Stromal cell of bone marrow (primary cell): ENCODE data around the gene CFAP77.

Experiments
- DNase-seq: peaks from one replicate; pipeline ENCODE4 v3.0.0-alpha.2; 2012; ENCODE audit warnings: low read depth

The CFAP77 gene

DNA sequence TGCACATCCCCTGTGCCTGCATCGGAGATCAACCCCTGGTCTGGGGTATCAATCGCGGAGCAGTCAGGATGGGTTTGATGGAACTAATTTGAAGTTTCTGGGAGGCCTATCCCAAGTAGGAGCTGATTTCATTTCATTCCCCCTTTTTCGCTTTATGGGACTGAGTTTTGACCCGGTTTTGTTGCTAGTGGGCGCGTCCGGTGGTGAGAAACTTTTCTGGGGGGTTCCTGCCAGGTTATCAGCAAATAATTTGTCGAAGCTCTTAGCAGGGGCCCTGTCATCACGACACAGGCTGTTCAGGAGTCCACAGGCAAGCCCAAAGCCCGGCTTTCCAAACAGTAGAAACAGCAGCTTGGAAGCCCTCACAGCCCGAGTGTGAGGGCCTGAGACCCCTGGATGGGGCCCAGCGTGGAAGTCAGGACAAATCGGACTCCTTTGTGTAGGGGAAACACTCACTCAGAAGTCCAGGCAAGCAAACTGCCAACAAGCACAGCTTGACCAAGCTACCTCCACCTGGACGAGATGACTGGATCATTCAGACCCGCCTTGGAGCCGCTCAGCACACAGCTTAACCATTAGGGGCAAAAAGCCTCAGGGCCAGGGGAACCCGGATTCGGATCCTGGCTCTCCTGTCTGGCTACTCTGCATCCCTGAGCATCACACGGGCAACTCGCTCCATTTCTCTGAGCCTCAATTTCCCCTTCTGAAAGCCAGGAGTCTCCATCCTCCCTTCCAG is 108.0 kb downstream of the CFAP77 start:
- DNase-seq: no peak

DNA sequence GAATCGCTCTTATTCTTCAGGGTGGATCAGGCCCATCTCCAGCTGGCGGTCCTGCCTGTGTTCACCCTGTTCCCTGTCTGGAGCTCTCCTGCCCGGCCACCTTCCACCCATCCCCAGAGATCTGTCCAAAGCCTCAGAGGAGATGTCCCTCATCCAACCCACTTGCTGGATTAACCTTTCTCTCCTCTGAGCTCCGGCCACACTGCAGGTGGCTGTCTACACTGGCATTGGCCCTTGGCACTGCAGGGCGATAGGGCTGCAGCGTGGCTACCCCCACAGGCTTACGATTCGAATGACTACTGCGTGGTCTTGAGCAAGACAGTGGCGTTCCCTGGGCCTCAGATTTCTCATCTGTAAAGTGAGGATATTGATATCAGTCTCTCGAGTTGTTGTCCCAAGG is 108.6 kb downstream of the CFAP77 start:
- DNase-seq: no peak

GRCh38 chr9:132519033-132519432 is 109.0 kb downstream of the CFAP77 start:
- no peak for DNase-seq

- DNase-seq: no peak
These were observed 110.6 kb downstream of the CFAP77 start for GRCh38 chr9:132520612-132521011.

DNA sequence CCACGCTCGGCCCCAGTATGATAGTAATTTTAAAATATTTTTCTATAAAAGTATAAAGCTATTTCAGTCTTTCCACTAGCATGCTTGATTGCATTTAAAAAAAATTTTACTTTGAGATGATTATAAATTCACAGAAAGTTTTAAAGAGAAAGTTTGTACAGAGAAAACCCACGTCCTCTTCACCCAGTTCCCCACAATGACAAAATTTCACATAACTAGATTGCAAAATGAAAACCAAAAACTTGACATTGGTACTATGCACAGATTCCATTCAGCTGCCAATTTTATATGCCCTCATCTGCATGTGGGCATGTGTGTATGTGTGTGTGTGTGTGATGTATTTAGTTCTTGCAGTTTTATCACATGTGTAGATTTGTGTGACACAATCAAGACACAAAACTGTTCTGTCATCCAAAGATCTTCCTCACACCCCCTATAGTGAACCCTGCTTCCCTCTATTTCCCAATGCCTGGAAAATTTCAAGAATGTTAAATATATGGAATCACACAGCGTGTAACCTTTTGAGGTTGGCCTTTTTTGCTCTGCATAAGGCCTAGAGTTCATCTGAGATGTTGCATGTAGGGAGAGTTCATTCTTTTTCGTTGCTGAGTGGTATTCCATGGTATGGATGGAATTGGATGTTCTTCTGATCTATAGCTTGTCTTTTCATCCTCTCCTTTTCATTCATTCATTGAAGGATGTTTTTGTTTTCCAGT is 115.5 kb downstream of the CFAP77 start:
- DNase-seq: no peak

GRCh38 chr9:132531195-132531594 is 121.2 kb downstream of the CFAP77 start:
- DNase-seq: no peak

DNA sequence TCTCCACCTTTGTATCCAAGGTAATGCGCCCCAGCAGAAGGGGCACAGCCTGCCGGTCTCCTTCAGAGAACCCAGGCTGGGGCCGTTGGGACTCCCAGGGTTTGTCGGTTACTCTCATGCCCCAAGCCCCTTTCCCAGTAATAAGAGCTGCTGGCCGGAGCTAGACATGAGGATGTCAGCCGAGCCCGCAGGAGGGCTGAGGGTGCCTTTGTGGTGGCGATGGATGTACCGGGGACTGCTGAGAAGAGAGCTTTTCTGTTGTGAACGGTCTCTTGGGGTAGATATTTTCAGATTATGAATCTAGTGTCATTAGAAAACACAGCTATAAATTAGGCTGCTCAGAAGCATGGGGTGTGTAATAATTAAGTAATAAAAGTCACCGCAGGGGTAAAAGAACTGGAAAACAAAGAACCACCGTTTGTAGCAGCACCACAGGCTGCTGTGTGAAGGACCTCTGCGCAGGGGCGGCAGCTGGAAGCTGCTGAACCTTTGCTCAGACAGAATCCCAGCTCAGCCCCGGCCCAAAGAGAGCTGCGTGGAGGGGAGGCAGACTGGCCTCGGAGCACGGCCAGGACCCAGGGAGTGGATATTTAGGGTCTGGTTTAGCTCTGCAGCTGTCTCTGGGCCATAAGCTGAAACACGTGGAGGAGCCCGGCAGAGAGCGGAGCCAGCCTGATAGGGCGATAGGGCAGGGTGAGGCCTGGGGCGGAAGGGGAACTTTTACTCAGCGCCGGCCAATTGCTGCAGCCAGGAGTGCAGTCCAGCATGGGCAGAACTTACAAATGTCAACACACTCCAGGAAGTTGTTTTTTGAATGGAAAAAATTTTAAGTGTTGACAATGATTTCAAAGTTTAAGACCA is 121.9 kb downstream of the CFAP77 start:
- no peak for DNase-seq

DNA sequence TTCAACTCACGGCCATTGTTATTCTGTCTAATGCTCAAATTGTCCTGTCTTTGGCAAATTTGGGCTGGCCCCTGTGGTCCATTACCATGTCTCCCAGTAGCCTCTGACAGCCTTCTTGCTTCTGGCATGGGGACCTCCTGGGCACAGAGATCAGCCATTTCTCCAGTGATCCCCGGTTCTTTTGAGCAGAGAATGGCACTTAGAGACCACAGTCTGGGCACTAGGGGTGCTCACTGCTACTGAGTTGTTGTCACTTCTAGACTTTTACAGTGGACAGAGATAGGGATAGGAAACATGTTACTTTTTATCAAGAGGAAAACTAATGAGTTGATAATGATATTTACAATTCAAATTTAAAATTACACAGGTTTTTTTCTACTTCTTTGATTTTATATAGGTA is 124.8 kb downstream of the CFAP77 start:
- DNase-seq: no peak

GRCh38 chr9:132536124-132536523 is 126.1 kb downstream of the CFAP77 start:
- no peak for DNase-seq

GRCh38 chr9:132537352-132537751 is 127.3 kb downstream of the CFAP77 start:
- DNase-seq: no peak

- no peak for DNase-seq
These were observed 128.1 kb downstream of the CFAP77 start for GRCh38 chr9:132538071-132538470.

- DNase-seq: no peak
These were observed 129.1 kb downstream of the CFAP77 start for GRCh38 chr9:132539096-132539495.

DNA sequence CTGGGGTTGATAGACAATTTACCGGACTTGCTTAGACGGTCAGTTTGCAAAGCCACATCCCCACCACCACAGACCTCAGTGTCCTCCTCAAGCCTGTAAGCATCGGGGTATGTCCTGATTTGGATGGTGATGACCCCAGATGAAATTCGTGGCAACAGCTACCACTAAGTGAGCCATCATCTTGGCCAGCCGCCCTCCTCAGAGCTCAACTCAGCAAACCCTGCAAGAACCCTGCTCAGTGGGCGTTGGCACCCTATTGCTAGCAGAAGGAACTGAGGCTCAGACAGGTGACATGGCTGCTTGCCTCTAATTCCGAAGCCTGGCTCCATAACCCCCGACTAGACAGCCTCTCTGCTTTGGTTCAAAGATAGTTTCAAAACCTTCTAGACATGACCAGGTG is 131.0 kb downstream of the CFAP77 start:
- no peak for DNase-seq

DNA sequence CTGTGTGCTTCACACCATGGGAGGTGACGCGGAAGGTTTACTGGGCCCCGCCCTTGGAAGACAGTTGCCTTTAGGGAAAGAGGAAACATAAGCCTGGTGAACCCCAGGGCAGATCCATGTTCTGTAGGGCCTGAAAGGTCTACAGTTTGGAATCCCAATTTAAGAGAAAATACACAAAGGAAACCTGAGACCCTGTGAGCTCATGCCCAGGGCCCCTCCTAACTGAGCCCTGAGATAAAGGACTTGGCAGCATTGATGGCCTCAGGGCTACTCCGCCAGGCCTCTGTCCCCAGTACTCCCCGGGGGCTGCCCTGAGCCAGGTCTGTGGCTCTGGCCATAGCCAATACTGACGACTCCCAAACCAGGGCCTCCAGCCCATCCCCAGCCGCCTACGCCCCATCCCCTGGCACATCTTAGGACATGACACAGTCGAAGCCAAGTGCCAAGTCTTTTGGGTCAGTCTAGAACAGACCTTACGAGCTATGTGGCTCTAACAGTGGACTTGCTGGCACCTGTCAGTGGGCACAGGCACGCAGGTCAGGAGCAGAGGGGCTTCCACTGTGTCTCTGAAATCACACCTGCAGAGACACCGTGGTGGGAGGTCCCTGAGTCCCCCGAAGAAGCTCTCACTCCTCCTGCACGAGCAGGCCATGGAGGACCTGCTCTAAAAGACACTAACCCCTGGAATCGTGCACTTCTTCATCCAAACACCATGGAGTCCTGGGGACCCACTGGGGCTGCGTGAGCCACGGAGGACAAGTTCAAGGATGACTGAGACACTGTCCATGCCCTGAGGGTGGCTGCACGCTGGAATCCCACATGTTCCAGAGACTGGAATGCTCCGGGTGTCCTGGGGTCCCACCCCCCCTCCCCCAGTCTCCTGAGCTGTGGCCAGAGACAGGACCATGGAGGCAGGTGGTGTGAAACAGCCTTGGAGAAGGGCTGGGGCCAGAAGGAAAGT is 132.1 kb downstream of the CFAP77 start:
- no peak for DNase-seq

- no peak for DNase-seq
These were observed 133.2 kb downstream of the CFAP77 start for GRCh38 chr9:132543251-132543650.

DNA sequence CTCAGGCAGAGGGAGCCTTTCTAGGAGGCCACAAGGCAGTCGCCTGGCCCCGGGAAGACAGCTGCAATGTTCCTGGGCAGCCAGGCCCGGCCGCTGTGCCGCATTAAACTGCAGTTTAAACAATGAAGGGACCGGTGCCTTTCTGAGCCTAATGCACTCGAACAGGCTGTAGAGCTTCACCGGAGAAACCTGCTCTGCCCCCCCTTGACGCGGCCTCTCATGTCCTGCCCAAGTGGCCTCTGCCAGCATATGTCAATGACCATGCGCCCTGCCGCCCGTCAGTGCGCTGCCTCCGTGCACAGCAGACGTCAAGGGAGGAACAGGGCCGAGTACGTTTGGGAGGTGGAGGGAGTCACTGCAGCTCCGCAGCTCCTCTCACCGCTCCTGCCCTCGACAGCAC is 133.9 kb downstream of the CFAP77 start:
- no peak for DNase-seq

- no peak for DNase-seq
These were observed 135.6 kb downstream of the CFAP77 start for GRCh38 chr9:132545578-132545977.

DNA sequence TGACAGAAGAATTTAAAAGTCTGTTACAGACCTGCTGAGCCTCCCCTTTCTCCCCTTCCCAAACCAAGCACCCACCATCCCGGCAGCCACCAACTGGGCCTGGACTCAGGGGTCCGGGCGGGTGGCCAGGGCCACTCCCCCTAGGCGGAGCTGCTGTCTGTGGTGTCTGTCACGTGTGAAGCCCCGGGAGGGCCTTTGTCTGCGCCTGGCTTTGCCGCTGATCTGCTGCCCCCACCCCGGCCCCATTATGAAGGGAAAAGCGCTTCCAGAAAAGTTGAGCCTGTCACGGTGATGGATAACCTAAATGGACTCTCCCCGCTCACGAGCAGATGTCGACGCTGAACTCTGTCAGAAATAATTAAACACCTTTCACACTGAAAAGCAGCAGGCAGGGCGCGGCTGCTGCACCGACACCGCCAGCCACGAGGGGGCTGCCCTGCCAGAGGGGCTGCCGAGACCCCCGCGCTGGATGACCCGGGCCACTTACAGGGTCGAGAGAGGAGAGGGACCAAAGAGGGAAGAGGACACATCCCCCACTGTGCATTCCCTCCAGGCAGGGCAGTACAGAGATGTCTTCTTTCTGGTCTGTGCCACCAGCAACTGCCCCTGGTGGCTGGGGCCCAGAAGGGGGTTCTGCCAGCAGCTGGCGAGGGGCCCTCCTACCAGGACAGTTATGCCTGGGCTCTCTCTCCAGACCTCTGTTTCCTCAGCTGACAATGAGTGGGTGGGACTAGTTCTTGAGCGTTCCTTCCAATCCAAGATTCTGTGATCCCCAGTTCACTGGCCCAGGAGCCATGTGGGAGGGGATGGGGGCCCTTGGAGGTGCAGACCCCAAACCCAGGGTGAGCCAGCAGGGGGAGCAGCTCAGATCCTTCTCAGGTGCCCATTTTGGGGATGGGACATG is 136.4 kb downstream of the CFAP77 start:
- no peak for DNase-seq

DNA sequence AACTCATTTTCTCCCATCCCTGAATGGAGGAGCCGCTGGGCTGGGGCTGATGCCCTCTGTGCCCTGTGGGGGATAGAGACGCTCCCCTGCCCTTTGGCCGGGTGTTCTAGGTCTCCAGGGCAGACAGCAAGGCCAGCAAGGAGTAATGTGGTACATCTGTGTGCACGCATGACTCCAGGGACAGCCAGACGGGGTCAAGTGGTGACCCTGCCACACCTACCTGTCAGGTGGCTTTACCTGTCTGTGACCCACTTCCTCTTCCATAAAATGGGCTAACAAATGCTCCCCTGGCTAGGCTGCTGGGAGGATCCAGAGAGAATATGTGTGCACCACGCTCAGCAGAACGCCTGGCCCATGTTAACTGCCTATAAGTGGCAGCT is 137.0 kb downstream of the CFAP77 start:
- no peak for DNase-seq

DNA sequence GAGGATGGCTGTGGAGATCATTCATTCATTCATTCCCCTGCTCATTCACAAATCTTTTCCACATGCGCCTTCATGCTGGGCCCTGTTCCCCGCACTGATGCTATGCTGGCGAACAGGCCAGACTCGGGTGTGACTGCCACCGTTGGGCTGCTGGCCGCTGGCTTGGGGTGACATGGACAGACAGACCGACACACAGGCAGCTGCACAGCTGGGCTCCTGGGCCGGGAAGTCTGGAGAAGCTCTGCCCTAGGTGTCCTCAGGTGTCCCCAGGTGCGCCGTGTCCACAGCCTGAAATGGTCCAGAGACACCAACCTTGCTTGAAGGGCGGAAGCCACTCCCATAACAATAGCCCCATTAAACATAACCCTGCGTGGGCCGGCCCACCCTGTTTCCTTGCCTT is 137.4 kb downstream of the CFAP77 start:
- no peak for DNase-seq
